ENCODE data around the gene UGGT2.
"Not testable (repeated sequence)": the region's sequence is repeated elsewhere in the genome, so short reads cannot be mapped to it uniquely, and the experiment has no call there.

UGGT2 gene

GRCh38 chr13:95793018-95793555 is 260.1 kb downstream of the UGGT2 start:
- DNase-seq: no peak

- no peak for DNase-seq
These were observed 262.0 kb downstream of the UGGT2 start for GRCh38 chr13:95791084-95791722.

DNA sequence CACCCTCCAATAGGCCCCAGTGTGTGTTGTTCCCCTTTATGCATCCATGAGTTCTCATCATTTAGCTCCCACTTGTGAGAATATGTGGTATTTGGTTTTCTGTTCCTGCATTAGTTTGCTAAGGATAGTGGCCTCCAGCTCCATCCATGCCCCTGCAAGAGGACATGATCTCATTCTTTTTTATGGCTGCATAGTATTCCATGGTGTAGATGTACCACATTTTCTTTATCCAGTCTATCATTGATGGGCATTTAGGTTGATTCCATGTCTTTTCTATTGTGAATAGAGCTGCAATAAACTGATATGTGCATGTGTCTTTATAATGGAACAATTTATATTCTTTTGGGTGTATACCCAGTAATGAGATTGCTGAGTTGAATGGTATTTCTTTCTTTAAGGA is 263.9 kb downstream of the UGGT2 start:
- not testable (repeated sequence) for DNase-seq

DNA sequence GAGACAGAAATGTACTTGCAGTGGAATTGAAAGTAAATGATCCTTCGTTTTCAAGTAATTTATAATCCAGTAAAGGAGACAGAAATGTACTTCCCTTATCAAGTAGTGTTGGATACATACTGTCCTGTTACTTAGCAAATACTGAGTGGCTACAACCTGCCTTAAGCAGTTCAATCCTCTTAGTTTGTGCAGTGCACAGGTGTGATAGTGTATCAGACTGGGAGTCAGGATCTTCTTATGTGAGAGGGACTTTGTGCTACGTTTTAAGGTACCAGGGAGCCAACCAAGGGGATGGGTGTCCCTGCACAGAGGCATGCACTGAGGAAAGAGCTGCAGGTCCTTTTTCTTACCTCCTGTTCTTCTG is 265.1 kb downstream of the UGGT2 start:
- no peak for DNase-seq

GRCh38 chr13:95787356-95788099 is 265.7 kb downstream of the UGGT2 start:
- DNase-seq: no peak

DNA sequence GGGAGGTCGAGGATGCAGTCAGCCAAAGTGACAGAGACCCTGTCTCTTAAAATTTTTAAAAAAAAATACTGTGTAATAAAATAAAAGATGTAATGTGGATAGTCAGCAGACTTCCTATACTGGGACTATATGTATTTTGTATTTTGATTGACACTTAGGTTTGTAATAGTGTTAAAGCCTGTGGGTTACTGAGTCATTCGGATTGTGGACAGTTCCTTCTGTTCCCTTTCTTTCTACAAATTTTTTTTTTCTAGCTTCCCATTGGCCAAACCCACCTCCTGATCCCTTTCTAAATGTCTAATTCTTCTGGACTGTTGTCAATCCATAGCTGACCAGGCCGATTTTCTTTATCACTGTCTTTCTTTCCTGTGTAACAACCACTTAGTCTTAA is 268.3 kb downstream of the UGGT2 start:
- no peak for DNase-seq

DNA sequence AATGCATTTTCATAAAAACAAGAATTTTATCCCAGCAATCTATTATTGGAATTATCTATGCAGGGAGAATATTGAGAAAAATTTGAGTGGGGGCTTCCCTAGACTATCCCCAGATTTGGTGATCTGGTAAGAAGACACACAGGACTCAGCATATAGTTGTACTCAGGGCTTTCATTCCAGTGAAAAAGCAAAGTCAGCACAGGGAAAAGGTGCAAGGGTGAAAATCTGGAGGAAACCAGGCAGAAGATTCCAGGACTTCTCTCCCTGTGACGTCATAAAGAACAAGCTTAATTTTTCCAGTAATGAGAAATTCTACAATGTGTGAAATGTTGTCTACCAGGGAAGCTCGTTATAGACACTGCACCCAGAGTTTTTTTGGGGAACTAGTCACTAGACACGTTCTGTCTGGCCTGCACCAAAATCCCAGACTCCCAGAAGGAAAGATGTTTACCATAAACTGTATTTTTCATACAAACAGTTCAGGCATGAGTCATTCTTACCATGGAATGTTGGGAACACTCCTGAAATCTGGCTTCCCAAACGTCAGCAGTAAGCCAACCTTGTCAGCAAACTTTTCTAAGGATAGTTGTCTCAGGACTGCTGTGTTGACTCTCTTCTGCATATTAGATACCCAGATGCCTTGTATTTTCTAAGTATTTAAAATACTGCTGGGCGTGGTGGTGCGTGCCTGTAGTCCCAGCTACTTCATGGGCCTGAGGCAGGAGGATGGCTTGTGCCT is 268.9 kb downstream of the UGGT2 start:
- peak; percentile 67 for DNase-seq

DNA sequence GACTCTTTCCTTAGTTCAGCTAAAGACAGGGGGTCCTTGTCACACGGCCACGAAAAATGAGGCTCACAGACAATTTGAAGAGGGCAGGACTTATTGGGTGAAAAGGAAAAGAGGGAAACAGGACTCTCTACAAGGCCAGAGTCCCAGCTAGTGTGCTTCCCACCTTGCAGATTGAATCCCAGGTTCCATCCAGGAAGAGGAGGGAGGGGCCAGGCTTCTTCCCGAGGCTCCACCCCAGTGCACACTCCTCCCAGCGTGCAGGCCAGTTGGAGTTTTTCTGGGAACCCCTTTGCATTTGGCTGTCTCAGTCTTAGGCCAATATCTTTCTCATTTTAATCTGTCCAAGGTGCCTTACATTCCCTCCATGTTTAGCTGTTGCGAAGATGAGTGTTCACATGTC is 269.5 kb downstream of the UGGT2 start:
- no peak for DNase-seq

- not testable (repeated sequence) for DNase-seq
These were observed 271.3 kb downstream of the UGGT2 start for GRCh38 chr13:95781940-95782339.

- no peak for DNase-seq
These were observed 272.2 kb downstream of the UGGT2 start for GRCh38 chr13:95781016-95781415.

- DNase-seq: no peak
These were observed 273.7 kb downstream of the UGGT2 start for GRCh38 chr13:95779522-95779921.

GRCh38 chr13:95771905-95772304 is 281.3 kb downstream of the UGGT2 start:
- DNase-seq: no peak

DNA sequence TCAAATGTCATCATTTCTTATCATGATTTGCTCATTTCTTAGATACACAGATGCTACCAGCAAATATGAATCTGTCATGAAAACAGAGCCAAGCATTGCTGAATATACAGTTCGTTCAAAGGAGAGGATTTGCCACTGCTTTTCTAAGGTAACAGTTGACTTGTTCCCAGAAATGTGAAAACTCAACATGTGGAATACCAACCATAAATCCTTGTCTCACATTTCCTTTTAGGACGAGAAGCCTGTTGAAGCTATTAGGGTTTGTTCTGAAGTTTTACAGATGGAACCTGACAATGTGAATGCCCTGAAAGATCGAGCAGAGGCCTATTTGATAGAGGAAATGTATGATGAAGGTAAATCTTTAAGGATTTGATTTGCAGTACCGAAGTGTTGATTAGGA is 289.6 kb downstream of the UGGT2 start:
- no peak for DNase-seq

DNA sequence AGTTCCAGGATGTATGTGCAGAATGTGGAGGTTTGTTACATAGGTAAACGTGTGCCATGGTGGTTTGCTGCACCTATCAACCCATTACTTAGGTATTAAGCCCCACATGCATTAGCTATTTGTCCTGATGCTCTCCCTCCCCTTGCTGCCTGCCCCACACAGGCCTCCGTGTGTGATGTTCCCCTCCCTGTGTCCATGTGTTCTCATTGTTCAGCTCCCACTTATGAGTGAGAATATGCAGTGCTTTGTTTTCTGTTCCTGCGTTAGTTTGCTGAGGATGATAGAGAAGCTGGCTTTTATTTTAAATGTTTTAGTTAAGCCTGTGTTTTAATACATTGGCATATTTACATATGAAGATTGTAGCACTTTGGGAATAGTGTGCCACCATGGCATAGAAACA is 290.6 kb downstream of the UGGT2 start:
- DNase-seq: not testable (repeated sequence)

GRCh38 chr13:95756072-95756471 is 297.1 kb downstream of the UGGT2 start:
- DNase-seq: no peak

GRCh38 chr13:95754069-95754468 is 299.1 kb downstream of the UGGT2 start:
- no peak for DNase-seq

GRCh38 chr13:95752677-95753076 is 300.5 kb downstream of the UGGT2 start:
- no peak for DNase-seq

All from islet precursor cell (in vitro differentiated cells).